Hematopoietic multipotent progenitor cell treated with erythropoietin and hydrocortisone succinate and interleukin-3 and kit ligand, for 8 days (in vitro differentiated cells): ENCODE results near the gene NADSYN1.
"Not testable (repeated sequence)": the region's sequence is repeated elsewhere in the genome, so short reads cannot be mapped to it uniquely, and the experiment has no call there.

Source experiments
- DNase-seq: peaks from one replicate; pipeline ENCODE4 v3.0.0-alpha.2; 2015

NADSYN1 gene

GRCh38 chr11:71491940-71492339, 38.9 kb downstream of the NADSYN1 start:
- no peak for DNase-seq

- no peak for DNase-seq
These were observed 42.6 kb downstream of the NADSYN1 start for GRCh38 chr11:71495286-71496230.

GRCh38 chr11:71496421-71496820, 43.4 kb downstream of the NADSYN1 start:
- DNase-seq, result no peak

DNA sequence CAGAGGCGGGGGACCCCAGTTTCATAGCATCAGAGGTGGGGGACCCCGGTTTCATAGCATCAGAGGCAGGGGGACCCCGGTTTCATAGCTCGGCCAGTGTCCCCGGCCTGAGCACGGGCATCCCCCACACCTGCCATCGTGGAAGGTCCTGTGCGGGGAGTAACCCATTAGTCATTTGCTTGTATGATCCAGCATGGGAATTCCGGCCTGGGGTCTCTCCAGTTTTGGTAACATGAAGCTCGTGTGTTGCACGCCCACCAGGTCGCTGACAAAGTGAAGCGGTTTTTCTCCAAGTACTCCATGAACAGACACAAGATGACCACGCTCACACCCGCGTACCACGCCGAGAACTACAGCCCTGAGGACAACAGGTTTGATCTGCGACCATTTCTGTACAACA, 45.1 kb downstream of the NADSYN1 start:
- DNase-seq, result no peak

- no peak for DNase-seq
These were observed 46.1 kb downstream of the NADSYN1 start for GRCh38 chr11:71499125-71499524.

DNA sequence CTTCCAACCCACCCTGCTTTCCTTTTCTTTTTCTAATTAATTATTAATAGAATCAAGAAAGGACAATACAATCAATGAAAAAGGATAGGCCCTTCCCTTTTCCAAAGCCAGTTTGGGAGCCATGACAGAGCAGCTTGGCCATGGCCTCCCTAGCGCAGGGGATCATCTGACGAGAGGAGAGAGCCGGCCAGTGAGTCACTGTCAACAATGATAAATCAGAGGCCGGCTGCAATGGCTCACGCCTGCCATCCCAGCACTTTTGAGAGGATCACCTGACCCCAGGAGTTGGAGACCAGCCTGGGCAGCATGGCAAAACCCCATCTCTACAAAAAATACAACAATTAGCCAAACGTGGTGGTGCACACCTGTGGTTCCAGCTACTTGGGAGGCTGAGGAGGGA, 46.5 kb downstream of the NADSYN1 start:
- DNase-seq, result no peak

DNA sequence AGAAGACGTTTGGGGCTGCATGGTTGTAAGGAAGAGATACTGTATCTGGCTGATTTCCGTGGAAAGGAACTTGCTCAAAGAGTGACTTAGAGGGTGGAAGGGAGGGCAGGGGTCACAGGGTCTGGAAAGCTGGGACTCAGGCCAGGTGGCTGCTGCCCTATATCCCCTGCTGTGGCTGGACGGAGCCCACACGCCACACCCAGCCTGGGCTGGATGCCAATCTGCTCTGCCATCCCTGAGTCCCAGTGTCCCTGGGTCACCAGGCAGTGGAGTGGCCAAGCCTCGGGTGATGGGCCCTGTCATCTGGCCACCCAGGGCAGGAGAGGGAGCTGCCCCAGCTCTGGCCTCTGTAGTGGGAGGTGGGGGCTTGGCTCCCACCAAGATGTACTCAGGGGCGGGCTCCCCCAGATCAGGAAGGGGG, 47.6 kb downstream of the NADSYN1 start:
- peak; percentile 14 for DNase-seq

GRCh38 chr11:71501071-71501985, 48.3 kb downstream of the NADSYN1 start:
- DNase-seq, result no peak

GRCh38 chr11:71502026-71502425, 49.0 kb downstream of the NADSYN1 start:
- no peak for DNase-seq

DNA sequence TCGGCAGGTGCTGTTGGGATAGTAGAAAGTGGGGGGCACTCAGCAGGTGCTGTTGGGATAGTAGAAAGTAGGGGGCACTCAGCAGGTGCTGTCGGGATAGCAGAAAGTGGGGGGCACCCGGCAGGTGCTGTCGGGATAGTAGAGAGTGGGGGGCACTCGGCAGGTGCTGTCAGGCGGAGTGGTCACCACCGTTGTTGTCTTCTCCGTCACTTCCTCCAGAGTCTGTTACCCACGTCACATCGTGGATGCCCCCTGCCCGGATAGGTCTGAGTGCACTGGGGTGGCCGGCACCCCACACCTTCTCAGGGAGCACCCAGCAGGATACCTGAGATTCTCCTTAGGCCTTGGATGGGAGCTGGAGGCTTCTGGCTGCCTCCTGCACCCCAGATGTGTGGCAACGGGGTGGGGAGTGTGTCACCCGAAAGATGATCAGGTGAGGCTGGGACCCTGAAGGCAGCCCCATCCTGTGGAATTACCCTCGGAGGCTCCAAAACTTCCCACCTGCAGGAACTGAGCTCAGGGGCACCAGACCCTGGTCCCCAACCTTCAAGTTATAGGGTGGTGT, 50.0 kb downstream of the NADSYN1 start:
- no peak for DNase-seq

DNA sequence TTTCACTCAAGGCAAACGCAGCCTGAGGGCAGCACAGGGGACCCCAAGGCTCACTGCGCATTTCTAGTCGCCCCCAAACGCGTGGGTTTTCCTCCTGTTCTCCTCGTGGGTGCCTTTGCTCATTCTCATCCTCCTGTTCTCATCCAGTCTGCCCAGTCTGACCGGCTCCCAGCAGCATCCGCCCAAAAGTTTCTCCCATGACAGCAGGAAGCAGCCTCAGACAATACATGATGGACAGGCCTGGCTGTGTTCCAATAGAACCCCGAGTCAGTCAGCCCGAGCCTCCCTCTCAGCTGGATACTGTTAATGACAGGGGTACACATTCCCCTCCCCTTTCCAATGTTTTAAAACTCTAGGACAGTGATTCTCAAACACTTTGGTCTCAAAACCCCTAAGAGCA, 51.5 kb downstream of the NADSYN1 start:
- no peak for DNase-seq

- no peak for DNase-seq
These were observed 52.0 kb downstream of the NADSYN1 start for GRCh38 chr11:71505001-71505400.

DNA sequence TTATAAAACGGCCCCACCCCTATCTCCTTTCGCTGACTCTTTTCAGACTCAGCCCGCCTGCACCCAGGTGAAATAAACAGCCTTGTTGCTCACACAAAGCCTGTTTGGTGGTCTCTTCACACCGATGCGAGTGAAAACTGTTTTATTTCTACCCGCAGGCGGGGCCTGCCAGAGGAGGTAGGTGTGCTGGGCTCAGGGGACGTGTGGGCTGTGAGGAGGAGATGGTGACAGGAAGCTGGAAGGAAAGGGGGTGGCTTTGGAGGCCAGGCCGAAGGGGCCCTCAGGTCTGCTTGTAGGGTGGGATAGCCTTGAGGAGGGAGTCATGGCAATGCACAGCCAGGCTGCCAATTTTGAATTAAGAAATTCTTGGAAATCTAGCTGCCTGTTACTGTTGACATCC, 52.8 kb downstream of the NADSYN1 start:
- DNase-seq, result no peak

GRCh38 chr11:71507102-71507501, 54.1 kb downstream of the NADSYN1 start:
- DNase-seq, result no peak

- DNase-seq, result no peak
These were observed 65.8 kb downstream of the NADSYN1 start for GRCh38 chr11:71518506-71519471.

DNA sequence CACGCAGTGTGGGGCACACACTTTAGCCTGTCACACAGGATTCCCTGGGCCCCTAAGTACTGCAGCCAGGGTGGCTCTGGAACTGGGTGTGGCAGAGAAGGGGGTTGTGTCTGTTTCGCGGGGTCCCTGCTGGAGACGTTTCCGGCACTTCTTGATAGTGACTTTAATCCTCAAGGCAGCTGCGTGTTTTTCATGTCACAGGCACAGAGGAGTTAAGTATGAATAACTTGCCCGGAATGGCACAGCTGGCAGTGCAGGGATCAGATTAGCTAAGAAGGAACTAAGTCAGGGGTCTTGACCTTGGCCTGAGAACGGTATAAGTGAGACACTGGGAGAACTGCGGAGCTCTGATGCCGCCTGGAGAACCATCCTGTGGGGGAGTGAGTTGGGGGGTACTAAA, 66.5 kb downstream of the NADSYN1 start:
- DNase-seq, result no peak

DNA sequence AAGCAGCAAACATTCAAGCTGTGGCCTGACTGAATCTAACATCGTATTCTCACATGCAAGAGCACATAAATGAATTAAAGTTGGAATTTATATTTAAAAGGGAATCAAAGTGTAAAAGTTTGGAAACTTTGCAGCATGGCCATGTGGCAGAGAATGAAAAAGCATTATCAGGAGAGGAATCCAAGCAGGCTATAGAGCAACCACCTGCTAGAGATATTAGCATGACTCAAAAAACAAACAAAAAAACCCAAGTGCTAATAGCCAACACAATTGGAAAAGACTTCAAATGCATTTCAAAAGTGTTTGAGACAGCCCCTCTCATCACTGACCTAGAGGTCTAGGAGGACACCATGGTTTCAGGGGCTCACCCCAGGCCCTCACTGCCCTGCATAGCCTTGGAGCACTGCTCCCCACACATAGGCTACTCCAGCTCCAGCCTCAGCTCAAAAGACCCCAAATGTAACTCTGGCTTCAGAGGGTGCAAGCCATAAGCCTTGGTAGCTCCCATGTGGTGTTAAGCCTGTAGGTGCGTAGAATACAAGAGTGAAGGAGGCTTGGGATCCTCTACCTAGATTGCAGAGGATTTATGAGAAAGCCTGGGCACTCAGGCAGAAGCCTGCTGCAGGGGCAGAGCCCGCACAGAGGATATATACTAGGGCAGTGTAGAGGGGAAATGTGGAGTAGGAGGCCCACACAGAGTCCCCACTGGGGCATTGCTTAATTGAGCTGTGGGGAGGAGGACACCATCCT, 72.4 kb downstream of the NADSYN1 start:
- DNase-seq, result no peak

DNA sequence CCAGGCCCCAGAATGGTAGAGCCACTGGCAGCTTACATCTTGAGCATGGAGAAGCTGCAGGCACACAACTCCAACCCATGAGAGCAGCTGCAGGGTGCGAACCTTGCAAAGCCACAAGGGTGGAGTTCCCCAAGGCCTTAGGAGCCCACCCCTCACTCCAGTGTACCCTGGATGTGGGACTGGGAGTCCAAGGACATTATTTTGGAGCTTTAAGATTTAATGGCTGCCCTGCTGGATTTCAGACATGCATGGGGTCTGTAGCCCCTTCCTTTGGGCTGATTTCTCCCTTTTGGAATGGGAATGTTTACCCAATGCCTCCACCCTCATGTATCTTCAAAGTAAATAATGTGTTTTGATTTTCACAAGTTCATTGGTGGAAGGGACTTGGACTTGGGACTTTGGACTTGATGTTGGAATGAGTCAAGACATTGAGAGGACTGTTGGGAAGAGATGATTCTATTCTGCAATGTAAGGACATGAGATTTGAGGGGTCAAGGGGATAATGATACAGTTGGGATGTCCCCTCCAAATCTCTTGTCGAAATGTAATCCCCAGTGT, 73.0 kb downstream of the NADSYN1 start:
- no peak for DNase-seq

GRCh38 chr11:71526796-71527575, 74.0 kb downstream of the NADSYN1 start, which contains the start of gene KRTAP5-7:
Gene KRTAP5-7 (plus strand): TSS chr11:71527267. CDS start chr11:71527301, 34 bp downstream.
- not testable (repeated sequence) for DNase-seq
